ENCODE data around the gene NCOR2. TPM values are rescaled to one million over a fixed set of nuclear protein-coding genes. Genes with fewer than 3 reads are reported as not detected.

NCOR2 gene
- total RNA-seq, 4 donors from 2014 or later, result 45.3 to 178 (median 99.9) TPM

GRCh38 chr12:124529565-124530276 lies 37.7 kb downstream of the NCOR2 start:
- no peaks in the 10 kb centered on the region for H3K27me3 ChIP-seq
- no peaks in the 10 kb centered on the region for H3K36me3 ChIP-seq
- H3K27ac ChIP-seq, result no peak overlapping the region
- no peak for TF ChIP-seq POLR2A (IDR thresholded peaks at IDR 0.05)
- no peak for TF ChIP-seq CTCF (IDR thresholded peaks at IDR 0.05)
- H3K4me3 ChIP-seq (replicated peaks in 1 of 3), result no peak overlapping the region
- no peak for DNase-seq
- H3K9me3 ChIP-seq, result no peaks in the 10 kb centered on the region
- 96 to 97% methylated on average over 6 of the region's 6 CpGs for WGBS, 2 donors
- intact Hi-C loops (cut with DNase I), result no loop called here
- no peaks in the 10 kb centered on the region for H3K4me1 ChIP-seq

- no peak overlapping the region for H3K27ac ChIP-seq
These were observed 39.4 kb downstream of the NCOR2 start for GRCh38 chr12:124527861-124528561.

GRCh38 chr12:124525927-124526692 lies 41.3 kb downstream of the NCOR2 start:
- TF ChIP-seq CTCF (IDR thresholded peaks at IDR 0.05), result no peak
- TF ChIP-seq POLR2A (IDR thresholded peaks at IDR 0.05), result no peak

More at GRCh38 chr12:124527861-124528561, 39.4 kb downstream of the NCOR2 start:
- no peak for TF ChIP-seq POLR2A (IDR thresholded peaks at IDR 0.05)
- TF ChIP-seq CTCF (IDR thresholded peaks at IDR 0.05), result no peak
- Histone ChIP-seq H3K9me3 (no peaks in the 10 kb centered on the region), H3K36me3 (no peaks in the 10 kb centered on the region), H3K27me3 (no peaks in the 10 kb centered on the region), H3K4me3 (replicated peaks in 1 of 3) (no peak overlapping the region), H3K4me1 (peaks cover 14 to 15% of the 10 kb centered on the region in 2 donors)
- 85 to 88% methylated on average over 17 to 20 of the region's 20 CpGs for WGBS, 2 donors
- intact Hi-C loops (cut with DNase I), result no loop called here
- no peak for DNase-seq

DNA sequence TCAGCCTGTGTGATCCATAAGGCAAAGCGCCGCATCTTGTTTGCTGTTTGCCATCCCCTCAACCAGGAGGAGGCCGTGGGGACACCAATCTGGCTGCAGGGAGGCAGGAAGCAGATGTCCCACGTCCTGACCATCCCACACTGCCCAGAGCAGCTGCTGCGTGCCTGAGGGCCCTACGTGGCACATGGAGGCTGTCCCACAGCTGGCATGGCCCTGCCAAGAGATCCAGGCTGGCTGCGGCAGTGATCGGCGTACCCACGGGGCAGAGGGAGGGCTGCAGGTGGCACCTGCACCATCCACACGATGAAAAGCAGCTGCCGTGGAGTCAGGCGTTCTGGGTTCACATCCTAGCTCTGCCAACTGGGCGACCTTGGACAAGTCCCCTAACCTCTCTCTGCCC lies 42.0 kb downstream of the NCOR2 start:
- TF ChIP-seq CTCF (IDR thresholded peaks at IDR 0.05) (no peak), POLR2A (IDR thresholded peaks at IDR 0.05) (no peak)
- Histone ChIP-seq H3K36me3 (no peaks in the 10 kb centered on the region), H3K9me3 (no peaks in the 10 kb centered on the region), H3K4me3 (replicated peaks in 1 of 3) (no peak overlapping the region), H3K4me1 (peaks cover 32 to 33% of the 10 kb centered on the region in 2 donors), H3K27me3 (no peaks in the 10 kb centered on the region), H3K27ac (no peak overlapping the region)
- intact Hi-C loops (cut with DNase I), result no loop called here
- no peak for DNase-seq
- 85 to 92% methylated on average over 12 to 13 of the region's 14 CpGs for WGBS, 2 donors

More at GRCh38 chr12:124525927-124526692, 41.3 kb downstream of the NCOR2 start:
- Histone ChIP-seq H3K9me3 (no peaks in the 10 kb centered on the region), H3K27me3 (no peaks in the 10 kb centered on the region), H3K4me3 (replicated peaks in 1 of 3) (no peak overlapping the region), H3K27ac (no peak overlapping the region), H3K36me3 (no peaks in the 10 kb centered on the region), H3K4me1 (peaks cover 26% of the 10 kb centered on the region in 2 donors)
- intact Hi-C loops (cut with DNase I), result no loop called here
- DNase-seq, result no peak
- 95 to 96% methylated on average over 10 to 13 of the region's 13 CpGs for WGBS, 2 donors
